Spleen (tissue), 11 donors: ENCODE data around the gene GPR18. TPM values are rescaled to one million over a fixed set of nuclear protein-coding genes. Genes with fewer than 3 reads are reported as not detected.

ENCODE experiments used
- DNase-seq: peaks from one replicate; pipeline ENCODE4 v3.0.0-alpha.2; 2020
- H3K27ac ChIP-seq, 8 donors: fragments of 200-600 bp; sonication (generic) in 7 of 8; 1 replicate in 4 of 8; 2 replicates in 4 of 8; pipeline versions ENCODE4 v1.5.0 to v1.8.0; 2016 to 2021; ENCODE audit warnings: inconsistent platforms in 4 of 8, mild to moderate bottlenecking in 4 of 8, moderate library complexity in 1 of 8
- H3K27me3 ChIP-seq, 7 donors: fragments of 200-600 bp; sonication (generic) in 6 of 7; replicated peaks in 1 of 7; 1 replicate in 4 of 7; 2 replicates in 3 of 7; pipeline versions ENCODE4 v1.5.0 to v1.8.0; 2016 to 2021; ENCODE audit warnings: inconsistent platforms in 3 of 7, mild to moderate bottlenecking in 1 of 7
- H3K36me3 ChIP-seq, 6 donors: fragments of 200-600 bp; sonication (generic) in 5 of 6; 1 replicate in 4 of 6; 2 replicates in 2 of 6; pipeline versions ENCODE4 v1.5.0 to v1.8.0; 2016 to 2021; ENCODE audit warnings: inconsistent platforms in 2 of 6
- H3K4me1 ChIP-seq, 6 donors: fragments of 200-600 bp; sonication (generic) in 5 of 6; 1 replicate in 3 of 6; 2 replicates in 3 of 6; pipeline versions ENCODE4 v1.5.0 to v1.8.0; 2016 to 2021; ENCODE audit warnings: inconsistent platforms in 3 of 6
- H3K4me3 ChIP-seq, 8 donors: fragments of 200-600 bp; sonication (generic) in 7 of 8; 1 replicate in 4 of 8; 2 replicates in 4 of 8; pipeline versions ENCODE4 v1.5.0 to v1.8.0; 2016 to 2021; ENCODE audit warnings: inconsistent platforms in 4 of 8, mild to moderate bottlenecking in 4 of 8, moderate library complexity in 2 of 8
- H3K9me3 ChIP-seq, 8 donors: fragments of 200-600 bp; sonication (generic) in 7 of 8; 1 replicate in 4 of 8; 2 replicates in 4 of 8; pipeline versions ENCODE4 v1.5.0 to v1.8.0; 2016 to 2021; ENCODE audit warnings: inconsistent platforms in 4 of 8
- POLR2A ChIP-seq, 3 donors: fragments of 450-650 bp; IDR thresholded peaks; one replicate each; pipeline ENCODE4 v1.5.1; 2017; ENCODE audit warnings: antibody characterized with exemption in 3 of 3, mild to moderate bottlenecking in 1 of 3
- POLR2AphosphoS5 ChIP-seq, 3 donors: sonication (generic); formaldehyde crosslinking; IDR thresholded peaks; one replicate each; pipeline ENCODE4 v1.5.1; 2017; ENCODE audit warnings: antibody characterized with exemption in 3 of 3
- WGBS, 5 donors: extraction: QIAGEN DNeasy Blood & Tissue Kit in 3 of 5; methylation state at CpG; one replicate each; pipeline versions ENCODE4 v1.1.5 to v1.1.7; 2013 to 2018; 5-methylcytosine and 5-hydroxymethylcytosine counted together
- intact Hi-C: fragments of 100-400 bp; cut with DNase I; formaldehyde crosslinking; loops from one replicate; pipeline ENCODE4 v1.15.0; 2023; ENCODE audit warnings: low total_unique reads
- polyA plus RNA-seq, 3 donors: library from polyadenylated mRNA; stranded (reverse); fragments of 200-250 nt; gene quantifications; one replicate each; pipeline ENCODE4 v1.2.1, GENCODE V29; 2013
- total RNA-seq, 7 donors: library from RNA; depleted of rRNA in 3 of 7; stranded (reverse); fragments of >200 nt in 3 of 7; fragmentation: NEBNext Ultra II Directional in 4 of 7; extraction: Animal tissue kit (Norgen Biotek cat#: 25700) in 4 of 7; gene quantifications; one replicate each; pipeline versions ENCODE4 v1.1.0 to v1.2.1, GENCODE V29; 2016 to 2021
- TF ChIP-seq, protein P1 (sequence below), 11 experiments: fragments of 200-600 bp in 7 of 11; fragments of 450-650 bp in 4 of 11; sonication (generic) in 4 of 11; IDR thresholded peaks in 8 of 11; conservative IDR thresholded peaks in 3 of 11; 1 replicate in 7 of 11; 2 replicates in 4 of 11; pipeline versions ENCODE4 v1.4.0 to v1.8.0; 2016 to 2021; ENCODE audit warnings: antibody characterized with exemption in 11 of 11, inconsistent platforms in 4 of 11, mild to moderate bottlenecking in 1 of 11
- donor health status: healthy with polysubstance abuse.
- donor health status: DM: no; HTN: no; CAD: no; lungs with moderate emphysema.
- donor health status: DM: no; HTN: no; CAD: no.
- donor health status: Bipolar disorder and iron deficiency.
- donor health status: healthy.
- donor health status: DM: no; HTN: no; CAD: no.
- donor health status: DM: yes; HTN: yes; CAD: no.

Gene GPR18
- total and polyA plus RNA-seq, 10 donors: 9.6 to 33.9 (median 16.8) TPM

DNA sequence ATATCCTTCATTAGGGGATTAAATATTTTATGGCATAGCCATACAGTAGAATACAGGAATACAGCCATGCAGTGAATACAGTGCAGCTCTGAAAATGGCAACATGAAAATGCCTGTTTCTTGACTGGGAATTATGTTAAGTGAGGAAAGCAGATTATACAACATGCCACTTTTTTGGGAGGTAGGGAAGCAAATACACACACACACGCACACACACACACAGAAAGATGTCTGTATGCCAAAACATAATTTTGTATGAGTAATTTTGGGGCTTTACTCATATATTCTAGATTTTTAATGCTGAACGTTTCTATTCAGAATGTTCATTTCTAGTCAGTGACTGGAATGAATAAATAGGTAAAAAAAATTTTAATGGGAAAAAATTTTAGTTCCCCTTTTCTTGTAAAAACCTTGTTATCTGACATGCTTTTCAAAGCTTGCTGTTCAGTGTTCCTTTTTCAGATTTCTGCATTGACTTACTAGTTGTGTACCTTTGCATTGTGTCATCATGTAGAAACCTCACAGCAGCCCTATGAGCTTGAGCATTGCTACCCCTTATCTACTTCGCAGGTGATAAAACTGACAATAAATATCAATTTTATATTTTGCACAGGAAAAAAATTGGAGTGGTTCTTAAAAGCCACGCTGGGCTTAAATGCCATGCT, 41.2 kb upstream of the GPR18 start:
- Histone ChIP-seq H3K27me3 (no peaks in the 10 kb centered on the region), H3K9me3 (no peaks in the 10 kb centered on the region), H3K4me3 (peak overlapping the region in 1 of 8 donors; percentile 35), H3K36me3 (peaks cover 0 to 43% (median 11%) of the 10 kb centered on the region in 6 donors), H3K27ac (peak overlapping the region; percentile 10 to 90 (median 78)), H3K4me1 (peaks cover 35 to 100% (median 99%) of the 10 kb centered on the region in 6 donors)
- no peak for DNase-seq
- TF ChIP-seq, protein P1, sequence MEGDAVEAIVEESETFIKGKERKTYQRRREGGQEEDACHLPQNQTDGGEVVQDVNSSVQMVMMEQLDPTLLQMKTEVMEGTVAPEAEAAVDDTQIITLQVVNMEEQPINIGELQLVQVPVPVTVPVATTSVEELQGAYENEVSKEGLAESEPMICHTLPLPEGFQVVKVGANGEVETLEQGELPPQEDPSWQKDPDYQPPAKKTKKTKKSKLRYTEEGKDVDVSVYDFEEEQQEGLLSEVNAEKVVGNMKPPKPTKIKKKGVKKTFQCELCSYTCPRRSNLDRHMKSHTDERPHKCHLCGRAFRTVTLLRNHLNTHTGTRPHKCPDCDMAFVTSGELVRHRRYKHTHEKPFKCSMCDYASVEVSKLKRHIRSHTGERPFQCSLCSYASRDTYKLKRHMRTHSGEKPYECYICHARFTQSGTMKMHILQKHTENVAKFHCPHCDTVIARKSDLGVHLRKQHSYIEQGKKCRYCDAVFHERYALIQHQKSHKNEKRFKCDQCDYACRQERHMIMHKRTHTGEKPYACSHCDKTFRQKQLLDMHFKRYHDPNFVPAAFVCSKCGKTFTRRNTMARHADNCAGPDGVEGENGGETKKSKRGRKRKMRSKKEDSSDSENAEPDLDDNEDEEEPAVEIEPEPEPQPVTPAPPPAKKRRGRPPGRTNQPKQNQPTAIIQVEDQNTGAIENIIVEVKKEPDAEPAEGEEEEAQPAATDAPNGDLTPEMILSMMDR (IDR thresholded peaks at IDR 0.05 in 8 of 11, conservative IDR thresholded peaks at IDR 0.05 in 3 of 11): no peak
- TF ChIP-seq POLR2AphosphoS5 (IDR thresholded peaks at IDR 0.05): no peak
- no peak for TF ChIP-seq POLR2A (IDR thresholded peaks at IDR 0.05)
- intact Hi-C loops: no loop called here
- WGBS, 5 donors: 64 to 81% (median 73%) methylated on average over 4 of the region's 4 CpGs

DNA sequence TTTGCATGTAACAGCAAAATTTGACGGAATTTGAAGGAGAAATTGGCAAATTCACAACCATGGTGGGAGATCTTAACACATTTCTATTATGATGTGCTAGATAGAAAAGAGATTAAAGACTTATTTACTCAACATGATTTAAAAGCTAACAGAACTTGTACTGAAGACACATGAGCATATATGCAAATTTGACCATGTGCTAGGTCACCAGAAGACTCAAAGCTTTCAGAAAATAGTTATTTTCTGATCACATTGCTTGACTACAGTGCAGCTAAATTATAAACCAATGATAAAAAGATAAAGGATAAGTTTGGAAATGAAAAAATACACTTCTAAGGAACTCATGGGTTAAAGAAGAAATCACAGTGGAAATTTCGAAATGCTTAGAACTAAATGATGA, 39.9 kb upstream of the GPR18 start:
- peak overlapping the region in 1 of 8 donors; percentile 17 for H3K4me3 ChIP-seq
- 74 to 92% (median 80%) methylated on average over 2 of the region's 2 CpGs for WGBS, 5 donors
- no peaks in the 10 kb centered on the region for H3K27me3 ChIP-seq
- peak overlapping the region; percentile 37 to 90 (median 70) for H3K27ac ChIP-seq
- TF ChIP-seq POLR2A (IDR thresholded peaks at IDR 0.05) (no peak), POLR2AphosphoS5 (IDR thresholded peaks at IDR 0.05) (no peak)
- TF ChIP-seq, protein P1 (IDR thresholded peaks at IDR 0.05 in 8 of 11, conservative IDR thresholded peaks at IDR 0.05 in 3 of 11): no peak
- intact Hi-C loops: no loop called here
- peaks cover 41 to 100% (median 100%) of the 10 kb centered on the region in 6 donors for H3K4me1 ChIP-seq
- H3K9me3 ChIP-seq: no peaks in the 10 kb centered on the region
- no peak for DNase-seq
- H3K36me3 ChIP-seq: peaks cover 0 to 43% (median 11%) of the 10 kb centered on the region in 6 donors

DNA sequence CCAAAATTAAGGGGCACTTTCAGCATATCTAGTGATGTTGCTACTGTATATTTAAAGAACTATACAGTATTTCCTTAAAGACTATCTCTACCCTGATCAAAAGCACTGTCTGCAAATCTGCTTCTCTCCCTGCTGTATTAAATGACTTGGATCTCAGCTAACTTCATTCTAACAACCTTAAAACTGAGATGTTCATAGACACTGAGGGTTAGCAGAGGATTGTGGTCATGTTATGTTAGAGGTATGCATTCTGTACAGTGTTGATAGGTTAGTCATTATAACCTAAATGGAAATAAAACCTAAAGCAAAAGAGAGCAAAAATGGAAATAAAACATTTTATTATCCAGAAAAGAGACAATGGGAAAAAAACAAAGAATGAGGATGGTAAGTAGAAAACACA, 39.2 kb upstream of the GPR18 start:
- H3K9me3 ChIP-seq: no peaks in the 10 kb centered on the region

DNA sequence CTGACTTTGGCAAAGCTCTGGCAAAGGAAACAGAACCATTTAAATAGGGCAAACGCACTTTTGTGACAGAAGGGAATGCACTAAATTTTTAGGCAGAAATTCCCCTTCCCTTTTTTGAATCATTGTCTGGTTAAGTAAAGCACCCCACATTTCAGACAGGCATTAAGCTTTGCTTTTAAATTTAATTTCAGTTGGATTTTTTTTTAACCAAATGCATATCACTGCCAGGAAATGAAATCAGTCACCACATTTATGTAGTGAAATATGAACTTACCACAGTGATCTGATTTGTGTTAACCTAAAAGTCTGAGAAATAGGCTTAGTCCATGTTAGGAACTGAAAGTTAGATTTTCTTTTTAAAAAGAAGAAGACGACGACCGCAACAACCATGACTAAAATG, 38.2 kb upstream of the GPR18 start:
- 35 to 58% (median 42%) methylated on average over 4 of the region's 4 CpGs for WGBS, 5 donors
- H3K27ac ChIP-seq: peak overlapping the region; percentile 28 to 90 (median 70)
- no peaks in the 10 kb centered on the region for H3K27me3 ChIP-seq
- TF ChIP-seq, protein P1 (IDR thresholded peaks at IDR 0.05 in 8 of 11, conservative IDR thresholded peaks at IDR 0.05 in 3 of 11): no peak
- TF ChIP-seq POLR2A (IDR thresholded peaks at IDR 0.05) (peak in 1 of 3 donors; percentile 5), POLR2AphosphoS5 (IDR thresholded peaks at IDR 0.05) (no peak)
- peaks cover 33 to 97% (median 85%) of the 10 kb centered on the region in 6 donors for H3K4me1 ChIP-seq
- peak overlapping the region in 2 of 8 donors; percentile 11 to 20 for H3K4me3 ChIP-seq
- intact Hi-C loops: no loop called here
- no peak for DNase-seq
- H3K9me3 ChIP-seq: no peaks in the 10 kb centered on the region
- peaks cover 0 to 44% (median 11%) of the 10 kb centered on the region in 6 donors for H3K36me3 ChIP-seq

More for the DNA sequence above, 39.2 kb upstream of the GPR18 start:
- no peak for TF ChIP-seq POLR2AphosphoS5 (IDR thresholded peaks at IDR 0.05)
- TF ChIP-seq, protein P1 (IDR thresholded peaks at IDR 0.05 in 8 of 11, conservative IDR thresholded peaks at IDR 0.05 in 3 of 11): no peak
- no peak for TF ChIP-seq POLR2A (IDR thresholded peaks at IDR 0.05)
- peaks cover 0 to 44% (median 11%) of the 10 kb centered on the region in 6 donors for H3K36me3 ChIP-seq
- intact Hi-C loops: no loop called here
- H3K4me1 ChIP-seq: peaks cover 41 to 100% (median 95%) of the 10 kb centered on the region in 6 donors
- H3K27me3 ChIP-seq: no peaks in the 10 kb centered on the region
- peak overlapping the region in 1 of 8 donors; percentile 17 for H3K4me3 ChIP-seq
- peak overlapping the region; percentile 28 to 90 (median 70) for H3K27ac ChIP-seq
- no peak for DNase-seq
